ENCODE data around the gene ADAMTSL1. TPM values are rescaled to one million over a fixed set of nuclear protein-coding genes. Genes with fewer than 3 reads are reported as not detected.

The ADAMTSL1 gene
- total and polyA plus RNA-seq, 9 of the 15 experiments (the other 6 are each of a cell fraction or from before 2014, with no cell fraction given), result 0.01 TPM; not detected in 8

GRCh38 chr9:18688581-18689565 is 214.9 kb downstream of the ADAMTSL1 start:
- BruUV-seq (replicated peaks), result no TSS peak
- H3K27ac ChIP-seq (ENCODE audit: extremely low read depth, low read depth, low read length), result no peak overlapping the region
- ChIA-PET POLR2A (no interaction called here), CTCF (ENCODE audit: low intra/inter-chr PET ratio) (no interaction called here)
- 0% methylated on average over 5 of the region's 6 CpGs for WGBS (ENCODE audit: insufficient coverage, low coverage, missing lambda C conversion rate)
- H3K9ac ChIP-seq (ENCODE audit: insufficient read depth in 1 of 2, low read depth in 2 of 2, low read length in 2 of 2), result no peak overlapping the region
- ATAC-seq, result no peak
- H3K9me3 ChIP-seq (replicated peaks; ENCODE audit: control insufficient read depth, insufficient read depth, low read depth, low read length), result no peaks in the 10 kb centered on the region
- no peak overlapping the region for H2AFZ ChIP-seq (ENCODE audit: low read depth, low read length)
- no peak for FAIRE-seq
- H3K27me3 ChIP-seq (ENCODE audit: control insufficient read depth in 2 of 2, insufficient read depth in 2 of 2, low read length in 2 of 2), result no peaks in the 10 kb centered on the region
- H3K4me3 ChIP-seq, result no peak overlapping the region
- TF ChIP-seq TCF15 (CRISPR knock-in tag; IDR thresholded peaks at IDR 0.05), result no peak
- TF ChIP-seq CBFB (CRISPR knock-in tag; IDR thresholded peaks at IDR 0.05), result no peak
- no peak for TF ChIP-seq HCFC1 (IDR thresholded peaks at IDR 0.05; ENCODE audit: low read depth, low read length)
- TF ChIP-seq TFAP4 (CRISPR knock-in tag; IDR thresholded peaks at IDR 0.05; ENCODE audit: borderline replicate concordance), result no peak
- TF ChIP-seq MLX (CRISPR knock-in tag; conservative IDR thresholded peaks at IDR 0.05), result no peak
- TF ChIP-seq COPS2 (conservative IDR thresholded peaks at IDR 0.05), result no peak
- TF ChIP-seq GMEB1 (CRISPR knock-in tag; IDR thresholded peaks at IDR 0.05), result no peak
- TF ChIP-seq WHSC1 (IDR thresholded peaks at IDR 0.05; ENCODE audit: low read length), result no peak
- TF ChIP-seq KHSRP (IDR thresholded peaks at IDR 0.05), result no peak
- no peak for TF ChIP-seq CREB1 (IDR thresholded peaks at IDR 0.05)
- TF ChIP-seq CREB1 (CRISPR knock-in tag; IDR thresholded peaks at IDR 0.05), result no peak
- H3K36me3 ChIP-seq (ENCODE audit: control insufficient read depth, insufficient read depth, low read length), result no peaks in the 10 kb centered on the region
- H4K20me1 ChIP-seq (replicated peaks; ENCODE audit: control insufficient read depth, insufficient read depth, low read length), result no peaks in the 10 kb centered on the region
- H3K79me2 ChIP-seq (ENCODE audit: control insufficient read depth, insufficient read depth, low read length), result no peaks in the 10 kb centered on the region
- intact Hi-C loops (cut with micrococcal nuclease), result no loop called here
- H3K4me1 ChIP-seq (replicated peaks in 1 of 2; ENCODE audit: control insufficient read depth in 2 of 2, insufficient read depth in 2 of 2, low read length in 2 of 2), result no peaks in the 10 kb centered on the region
- H3K9me1 ChIP-seq (ENCODE audit: control insufficient read depth, insufficient read depth, low read length), result no peaks in the 10 kb centered on the region
- no peak for DNase-seq (ENCODE audit: extremely low read depth in 1 of 4, low spot score in 3 of 4)
- in situ Hi-C loops (cut with MboI), result no loop called here
- H3K4me2 ChIP-seq (ENCODE audit: insufficient read depth, low read length), result no peak overlapping the region

All from K562 (cell line).